ENCODE data around the gene FRMPD4. TPM values are rescaled to one million over a fixed set of nuclear protein-coding genes. Genes with fewer than 3 reads are reported as not detected.

FRMPD4 gene
- total RNA-seq, 2 experiments from 2014 or later: not detected

DNA sequence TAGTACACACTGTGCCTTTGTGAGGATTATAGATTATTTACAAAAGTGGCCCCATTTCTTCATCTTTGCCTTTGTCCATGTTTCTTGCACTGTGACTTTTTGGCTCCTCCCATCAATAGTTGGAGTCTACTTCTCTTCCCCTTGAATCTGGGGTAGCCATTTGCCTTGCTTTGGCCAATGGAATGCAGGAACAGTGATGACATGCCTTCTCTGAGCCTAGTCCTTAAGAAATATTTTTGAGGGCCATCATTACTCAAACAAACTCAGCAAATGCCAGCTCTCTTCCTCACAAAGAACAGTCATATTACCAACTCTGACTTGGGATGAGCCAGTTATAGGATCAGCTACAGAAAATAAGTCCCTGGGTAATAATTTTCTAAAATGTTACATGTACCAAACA lies 189.6 kb downstream of the FRMPD4 start:
- Histone ChIP-seq H3K4me1 (ENCODE audit: insufficient read depth, low read length) (no peaks in the 10 kb centered on the region), H3K27ac (ENCODE audit: low read depth in 1 of 2, low read length in 2 of 2) (no peak overlapping the region), H3K36me3 (ENCODE audit: insufficient read depth, low read length) (no peaks in the 10 kb centered on the region), H3K4me3 (ENCODE audit: low read length) (no peak overlapping the region), H3K27me3 (ENCODE audit: control insufficient read depth in 1 of 2, insufficient read depth in 2 of 2, low read length in 2 of 2) (no peaks in the 10 kb centered on the region), H3K9me3 (ENCODE audit: control insufficient read depth in 1 of 2, insufficient read depth in 1 of 2, low read length in 2 of 2) (no peaks in the 10 kb centered on the region)
- H3K9me3 Mint-ChIP-seq: no peaks in the 10 kb centered on the region
- TF ChIP-seq, protein P1, sequence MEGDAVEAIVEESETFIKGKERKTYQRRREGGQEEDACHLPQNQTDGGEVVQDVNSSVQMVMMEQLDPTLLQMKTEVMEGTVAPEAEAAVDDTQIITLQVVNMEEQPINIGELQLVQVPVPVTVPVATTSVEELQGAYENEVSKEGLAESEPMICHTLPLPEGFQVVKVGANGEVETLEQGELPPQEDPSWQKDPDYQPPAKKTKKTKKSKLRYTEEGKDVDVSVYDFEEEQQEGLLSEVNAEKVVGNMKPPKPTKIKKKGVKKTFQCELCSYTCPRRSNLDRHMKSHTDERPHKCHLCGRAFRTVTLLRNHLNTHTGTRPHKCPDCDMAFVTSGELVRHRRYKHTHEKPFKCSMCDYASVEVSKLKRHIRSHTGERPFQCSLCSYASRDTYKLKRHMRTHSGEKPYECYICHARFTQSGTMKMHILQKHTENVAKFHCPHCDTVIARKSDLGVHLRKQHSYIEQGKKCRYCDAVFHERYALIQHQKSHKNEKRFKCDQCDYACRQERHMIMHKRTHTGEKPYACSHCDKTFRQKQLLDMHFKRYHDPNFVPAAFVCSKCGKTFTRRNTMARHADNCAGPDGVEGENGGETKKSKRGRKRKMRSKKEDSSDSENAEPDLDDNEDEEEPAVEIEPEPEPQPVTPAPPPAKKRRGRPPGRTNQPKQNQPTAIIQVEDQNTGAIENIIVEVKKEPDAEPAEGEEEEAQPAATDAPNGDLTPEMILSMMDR (IDR thresholded peaks at IDR 0.05): no peak
- H3K36me3 Mint-ChIP-seq (ENCODE audit: low read depth): no peaks in the 10 kb centered on the region
- no peaks in the 10 kb centered on the region for H3K27me3 Mint-ChIP-seq
- no peak overlapping the region for H3K4me3 Mint-ChIP-seq
- CTCF ChIA-PET: no interaction called here
- no peaks in the 10 kb centered on the region for H3K4me1 Mint-ChIP-seq (ENCODE audit: low read depth)
- no peak for DNase-seq
- no peak overlapping the region for H3K27ac Mint-ChIP-seq
- no peak for ATAC-seq (ENCODE audit: poor library complexity)
- POLR2A ChIA-PET: no interaction called here
- intact Hi-C loops (cut with DNase I, micrococcal nuclease): no loop called here

DNA sequence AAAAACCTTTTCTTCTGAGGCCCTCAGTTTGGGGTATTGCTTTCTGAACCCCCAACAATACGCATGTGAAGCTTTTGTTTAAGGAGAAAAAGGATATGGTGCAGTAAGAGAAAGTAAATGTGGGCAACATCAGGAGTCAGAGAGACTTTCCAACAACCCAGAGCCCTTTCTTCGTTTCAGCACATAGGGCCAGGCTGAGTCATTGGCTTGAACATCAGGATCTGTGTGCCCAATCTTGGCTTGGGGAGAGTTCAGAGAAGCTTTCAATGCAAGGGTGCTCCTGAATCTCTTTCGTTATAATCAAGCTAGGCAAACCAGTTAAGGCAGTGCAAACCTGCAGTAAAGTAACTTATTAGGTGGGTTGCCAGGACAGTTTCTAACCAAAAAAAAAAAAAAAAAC lies 191.2 kb downstream of the FRMPD4 start:
- DNase-seq (no peak), ATAC-seq (ENCODE audit: poor library complexity) (no peak)
- H3K36me3 Mint-ChIP-seq (ENCODE audit: low read depth): no peaks in the 10 kb centered on the region
- H3K36me3 ChIP-seq (ENCODE audit: insufficient read depth, low read length): no peaks in the 10 kb centered on the region
- no peak overlapping the region for H3K27ac ChIP-seq (ENCODE audit: low read depth in 1 of 2, low read length in 2 of 2)
- no peaks in the 10 kb centered on the region for H3K9me3 Mint-ChIP-seq
- no peak overlapping the region for H3K4me3 ChIP-seq (ENCODE audit: low read length)
- no peak overlapping the region for H3K4me3 Mint-ChIP-seq
- ChIA-PET CTCF (no interaction called here), POLR2A (no interaction called here)
- H3K4me1 Mint-ChIP-seq (ENCODE audit: low read depth): no peaks in the 10 kb centered on the region
- no peaks in the 10 kb centered on the region for H3K4me1 ChIP-seq (ENCODE audit: insufficient read depth, low read length)
- H3K27me3 ChIP-seq (ENCODE audit: control insufficient read depth in 1 of 2, insufficient read depth in 2 of 2, low read length in 2 of 2): no peaks in the 10 kb centered on the region
- intact Hi-C loops (cut with DNase I, micrococcal nuclease): no loop called here
- no peaks in the 10 kb centered on the region for H3K9me3 ChIP-seq (ENCODE audit: control insufficient read depth in 1 of 2, insufficient read depth in 1 of 2, low read length in 2 of 2)
- H3K27me3 Mint-ChIP-seq: no peaks in the 10 kb centered on the region
- TF ChIP-seq, protein P1 (IDR thresholded peaks at IDR 0.05): no peak
- H3K27ac Mint-ChIP-seq: no peak overlapping the region

DNA sequence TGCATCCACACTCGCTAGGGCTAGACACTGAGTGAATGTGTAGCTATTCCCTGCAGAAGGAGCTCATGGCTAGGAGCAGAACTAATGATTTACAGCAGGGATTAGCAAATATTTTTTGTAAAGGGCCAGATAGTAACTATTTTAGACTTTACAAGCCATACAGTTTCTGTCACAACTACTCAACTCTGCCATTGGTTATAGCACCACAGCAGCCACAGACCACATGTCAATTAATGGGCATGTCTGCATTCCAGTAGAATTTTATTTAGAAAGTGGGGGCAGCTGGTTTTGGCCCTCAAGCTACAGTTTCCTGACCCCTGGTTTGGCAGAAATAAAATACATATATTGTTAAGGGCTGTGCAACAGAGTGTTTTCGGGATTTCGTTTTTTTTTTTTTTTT lies 192.6 kb downstream of the FRMPD4 start:
- Histone ChIP-seq H3K36me3 (ENCODE audit: insufficient read depth, low read length) (no peaks in the 10 kb centered on the region), H3K4me3 (ENCODE audit: low read length) (no peak overlapping the region), H3K9me3 (ENCODE audit: control insufficient read depth in 1 of 2, insufficient read depth in 1 of 2, low read length in 2 of 2) (no peaks in the 10 kb centered on the region), H3K27me3 (ENCODE audit: control insufficient read depth in 1 of 2, insufficient read depth in 2 of 2, low read length in 2 of 2) (no peaks in the 10 kb centered on the region), H3K4me1 (ENCODE audit: insufficient read depth, low read length) (no peaks in the 10 kb centered on the region), H3K27ac (ENCODE audit: low read depth in 1 of 2, low read length in 2 of 2) (no peak overlapping the region)
- Mint-ChIP-seq H3K27ac (no peak overlapping the region), H3K4me3 (no peak overlapping the region), H3K27me3 (no peaks in the 10 kb centered on the region), H3K36me3 (ENCODE audit: low read depth) (no peaks in the 10 kb centered on the region), H3K4me1 (ENCODE audit: low read depth) (no peaks in the 10 kb centered on the region), H3K9me3 (no peaks in the 10 kb centered on the region)
- CTCF ChIA-PET: no interaction called here
- intact Hi-C loops (cut with DNase I, micrococcal nuclease): no loop called here
- TF ChIP-seq, protein P1 (IDR thresholded peaks at IDR 0.05): no peak
- DNase-seq (no peak), ATAC-seq (ENCODE audit: poor library complexity) (no peak)
- POLR2A ChIA-PET: no interaction called here
